Measurements from ENCODE around the gene AP1G1.
"Not testable (repeated sequence)": the region's sequence is repeated elsewhere in the genome, so short reads cannot be mapped to it uniquely, and the experiment has no call there.

GRCh38 chr16:71832112-71832511, 23.5 kb upstream of the AP1G1 start:
- TF ChIP-seq, protein P1, sequence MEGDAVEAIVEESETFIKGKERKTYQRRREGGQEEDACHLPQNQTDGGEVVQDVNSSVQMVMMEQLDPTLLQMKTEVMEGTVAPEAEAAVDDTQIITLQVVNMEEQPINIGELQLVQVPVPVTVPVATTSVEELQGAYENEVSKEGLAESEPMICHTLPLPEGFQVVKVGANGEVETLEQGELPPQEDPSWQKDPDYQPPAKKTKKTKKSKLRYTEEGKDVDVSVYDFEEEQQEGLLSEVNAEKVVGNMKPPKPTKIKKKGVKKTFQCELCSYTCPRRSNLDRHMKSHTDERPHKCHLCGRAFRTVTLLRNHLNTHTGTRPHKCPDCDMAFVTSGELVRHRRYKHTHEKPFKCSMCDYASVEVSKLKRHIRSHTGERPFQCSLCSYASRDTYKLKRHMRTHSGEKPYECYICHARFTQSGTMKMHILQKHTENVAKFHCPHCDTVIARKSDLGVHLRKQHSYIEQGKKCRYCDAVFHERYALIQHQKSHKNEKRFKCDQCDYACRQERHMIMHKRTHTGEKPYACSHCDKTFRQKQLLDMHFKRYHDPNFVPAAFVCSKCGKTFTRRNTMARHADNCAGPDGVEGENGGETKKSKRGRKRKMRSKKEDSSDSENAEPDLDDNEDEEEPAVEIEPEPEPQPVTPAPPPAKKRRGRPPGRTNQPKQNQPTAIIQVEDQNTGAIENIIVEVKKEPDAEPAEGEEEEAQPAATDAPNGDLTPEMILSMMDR (conservative IDR thresholded peaks at IDR 0.05; ENCODE audit: low read depth, low read length) = not testable (repeated sequence)
- TF ChIP-seq EZH2 (IDR thresholded peaks at IDR 0.05; ENCODE audit: borderline replicate concordance, low read depth, low read length, poor library complexity, severe bottlenecking) = not testable (repeated sequence)

Data from A673 (cell line).